SK-N-SH (cell line): ENCODE results near the gene GLT6D1. TPM values are rescaled to one million over a fixed set of nuclear protein-coding genes. Genes with fewer than 3 reads are reported as not detected.

Experiments
- CTCF ChIA-PET: fragments of 300-600, 350-600 bp; formaldehyde crosslinking; extraction: SDS; loops from one replicate; lab custom pipeline; 2021; lab: Yijun Ruan, JAX
- POLR2A ChIA-PET: fragments of 350-600 bp; sonication (Branson Sonifier 250); formaldehyde crosslinking; extraction: SDS; loops from one replicate; lab custom pipeline; 2020; ENCODE audit warnings: antibody characterized with exemption, inconsistent platforms; lab: Yijun Ruan, JAX
- DNase-seq: peaks from one replicate; pipeline ENCODE4 v3.0.0; 2012
- H2AFZ ChIP-seq: fragments of 200-600 bp; sonication (generic); 2 replicates; pipeline ENCODE4 v1.8.1; 2016; ENCODE audit warnings: antibody characterized with exemption, mild to moderate bottlenecking, low read depth
- H3F3A ChIP-seq: fragments of 200-600 bp; sonication (generic); replicated peaks from 2 replicates; pipeline ENCODE3; 2016; ENCODE audit warnings: antibody characterized with exemption, mild to moderate bottlenecking; ENCODE audit not compliant: insufficient read depth
- H3K27ac ChIP-seq, 2 experiments: fragments of 200-500 bp in 1 of 2; fragments of 200-600 bp in 1 of 2; sonication (Bioruptor generic) in 1 of 2; sonication (generic), shearing (Covaris generic) in 1 of 2; 2 replicates each; pipeline versions ENCODE4 v1.5.1 to v1.6.1; 2014 to 2016; ENCODE audit warnings: low read depth in 2 of 2, inconsistent platforms in 1 of 2, low read length in 1 of 2, mild to moderate bottlenecking in 1 of 2, mixed read lengths in 1 of 2
- H3K27me3 ChIP-seq: fragments of 200-600 bp; sonication (generic), shearing (Covaris generic); 2 replicates; pipeline ENCODE4 v1.6.1; 2016; ENCODE audit warnings: mixed run types; ENCODE audit not compliant: insufficient read depth
- H3K36me3 ChIP-seq, 2 experiments: fragments of 200-500 bp in 1 of 2; fragments of 200-600 bp in 1 of 2; sonication (Bioruptor generic) in 1 of 2; sonication (generic) in 1 of 2; replicated peaks in 1 of 2; 2 replicates each; pipeline versions ENCODE3 to v1.5.1; 2014 to 2016; ENCODE audit warnings: low read length in 1 of 2, mild to moderate bottlenecking in 1 of 2; ENCODE audit not compliant: insufficient read depth in 2 of 2, control insufficient read depth in 1 of 2
- H3K4me1 ChIP-seq, 2 experiments: fragments of 200-500 bp in 1 of 2; fragments of 200-600 bp in 1 of 2; sonication (Bioruptor generic) in 1 of 2; sonication (generic), shearing (Covaris generic) in 1 of 2; 2 replicates each; pipeline versions ENCODE4 v1.5.1 to v1.6.1; 2014 to 2016; ENCODE audit warnings: low read depth in 1 of 2, low read length in 1 of 2, mixed run types in 1 of 2; ENCODE audit not compliant: insufficient read depth in 2 of 2, control insufficient read depth in 1 of 2
- H3K4me2 ChIP-seq: fragments of 200-600 bp; sonication (generic), shearing (Covaris generic); 2 replicates; pipeline ENCODE4 v1.6.1; 2017; ENCODE audit warnings: mixed run types
- H3K4me3 ChIP-seq, 2 experiments: fragments of 200-500 bp in 1 of 2; fragments of 200-600 bp in 1 of 2; sonication (Bioruptor generic) in 1 of 2; sonication (generic), shearing (Covaris generic) in 1 of 2; 2 replicates each; pipeline versions ENCODE4 v1.5.1 to v1.8.1; 2014 to 2016; ENCODE audit warnings: low read depth in 2 of 2, inconsistent platforms in 1 of 2, low read length in 1 of 2, mild to moderate bottlenecking in 1 of 2, mixed read lengths in 1 of 2, moderate library complexity in 1 of 2
- H3K79me2 ChIP-seq: fragments of 200-600 bp; sonication (generic); 2 replicates; pipeline ENCODE4 v1.8.1; 2017; ENCODE audit warnings: mild to moderate bottlenecking; ENCODE audit not compliant: insufficient read depth
- H3K9ac ChIP-seq: fragments of 200-600 bp; sonication (generic); 2 replicates; pipeline ENCODE4 v1.6.1; 2017; ENCODE audit warnings: mixed run types
- H3K9me2 ChIP-seq: fragments of 200-600 bp; sonication (generic); 2 replicates; pipeline ENCODE4 v1.6.1; 2017; ENCODE audit warnings: mixed run types
- H3K9me3 ChIP-seq: fragments of 200-600 bp; sonication (generic); 2 replicates; pipeline ENCODE4 v1.6.1; 2017; ENCODE audit warnings: mixed run types, mild to moderate bottlenecking, moderate library complexity
- H4K20me1 ChIP-seq: fragments of 200-600 bp; sonication (generic); 2 replicates; pipeline ENCODE4 v1.6.1; 2017; ENCODE audit warnings: mild to moderate bottlenecking, mixed run types; ENCODE audit not compliant: insufficient read depth
- CTCF ChIP-seq: fragments of 200-600 bp; sonication (generic); IDR thresholded peaks from 2 replicates; pipeline ENCODE4 v1.6.1; 2017; ENCODE audit warnings: antibody characterized with exemption, mild to moderate bottlenecking, moderate library complexity
- ELF1 ChIP-seq: IDR thresholded peaks from 2 replicates; pipeline ENCODE4 v1.4.0; 2012
- EZH2phosphoT487 ChIP-seq: fragments of 200-600 bp; sonication (generic); IDR thresholded peaks from 2 replicates; pipeline ENCODE4 v1.6.1; 2017; ENCODE audit warnings: low read depth, mixed run types, mild to moderate bottlenecking, antibody characterized with exemption, moderate library complexity, borderline replicate concordance
- GATA2 ChIP-seq: sonication (generic); formaldehyde crosslinking; IDR thresholded peaks from 2 replicates; pipeline ENCODE4 v1.5.0; 2020; ENCODE audit warnings: mild to moderate bottlenecking, missing genetic modification reagents
- MAX ChIP-seq: IDR thresholded peaks from 2 replicates; pipeline ENCODE4 v1.4.0; 2012; ENCODE audit warnings: low read depth
- MEF2A ChIP-seq: IDR thresholded peaks from 2 replicates; pipeline ENCODE4 v1.4.0; 2012; ENCODE audit warnings: low read depth, borderline replicate concordance
- MXI1 ChIP-seq: IDR thresholded peaks from 2 replicates; pipeline ENCODE4 v1.6.1; 2012; ENCODE audit warnings: mild to moderate bottlenecking, low read depth, low read length, improper control_type of control experiment
- PBX3 ChIP-seq: IDR thresholded peaks from 2 replicates; pipeline ENCODE4; 2012
- USF1 ChIP-seq: IDR thresholded peaks from 2 replicates; pipeline ENCODE4 v1.4.0; 2012; ENCODE audit warnings: low read depth, borderline replicate concordance
- YY1 ChIP-seq: IDR thresholded peaks from 2 replicates; pipeline ENCODE4 v1.4.0; 2012; ENCODE audit warnings: low read depth, mild to moderate bottlenecking
- WGBS: methylation state at CpG from one replicate; pipeline ENCODE4 v1.1.6; 2017; ENCODE audit warnings: low lambda C conversion rate; 5-methylcytosine and 5-hydroxymethylcytosine counted together
- polyA plus RNA-seq, 3 experiments: library from polyadenylated mRNA; depleted of rRNA; stranded (reverse); fragments of >200 nt; gene quantifications; 2 replicates each; pipeline ENCODE4 v1.2.3, GENCODE V29; 2012
- TF ChIP-seq, protein P1 (sequence below): fragments of 150-350 bp; IDR thresholded peaks from 2 replicates; pipeline ENCODE4 v1.6.1; 2017; ENCODE audit warnings: antibody characterized with exemption, low read length, low read depth, borderline replicate concordance
- TF ChIP-seq, protein P2 (sequence below): IDR thresholded peaks from 2 replicates; pipeline ENCODE4 v1.6.1; 2012; ENCODE audit warnings: mild to moderate bottlenecking, low read depth, low read length, moderate library complexity

GLT6D1 gene
- polyA plus RNA-seq, 1 of the 3 experiments (the other 2 are of a cell fraction) = not detected

DNA sequence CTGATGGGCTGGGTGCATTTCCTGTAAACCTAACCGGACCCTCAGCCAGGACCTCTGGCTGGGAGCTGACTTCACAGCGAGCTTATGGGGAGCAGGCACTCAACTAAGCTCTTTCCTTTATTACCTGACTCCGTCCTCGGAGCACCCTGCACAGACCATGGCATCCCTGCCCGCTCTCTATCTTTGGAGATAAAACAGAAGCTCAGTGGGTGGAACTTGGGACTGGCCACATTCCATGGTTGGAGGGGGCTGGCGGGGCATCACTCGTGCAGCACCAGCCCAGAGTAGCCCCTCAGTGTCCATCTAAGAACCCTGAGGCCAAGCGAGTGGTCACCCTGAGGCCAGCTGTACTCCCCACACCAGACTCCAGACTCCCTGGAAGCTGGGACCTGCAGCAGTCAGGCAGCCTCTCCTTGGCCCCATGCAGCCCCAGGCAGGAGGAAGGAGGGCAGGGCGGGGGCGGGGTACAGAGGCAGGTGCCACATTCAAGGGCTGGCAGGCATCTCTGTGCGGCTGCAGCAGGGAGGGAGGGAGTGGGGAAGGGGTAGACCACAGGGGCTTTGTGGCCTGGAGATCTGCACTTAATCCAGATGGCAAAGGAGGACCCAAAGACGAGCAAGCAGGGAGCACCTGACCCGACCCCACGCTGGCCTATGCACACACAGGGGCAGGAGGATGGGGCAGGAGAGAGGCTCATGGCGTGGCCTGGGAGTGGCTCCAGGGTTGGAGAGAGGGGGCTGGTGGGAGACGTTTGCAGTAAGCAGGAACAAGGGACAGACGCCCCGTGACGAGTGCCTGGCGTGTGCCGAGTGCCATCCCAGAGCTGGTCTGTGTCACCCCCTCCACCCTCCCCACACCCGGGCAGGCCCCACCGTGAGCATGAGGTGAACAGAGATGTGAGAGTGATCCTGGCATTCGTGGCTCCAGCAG is 26.1 kb downstream of the GLT6D1 start:
- TF ChIP-seq CTCF (no peak), MEF2A (no peak), GATA2 (CRISPR knock-in tag) (no peak), MAX (no peak), EZH2phosphoT487 (no peak), MXI1 (no peak), PBX3 (no peak), ELF1 (no peak), YY1 (no peak), USF1 (no peak)
- TF ChIP-seq, protein P1, sequence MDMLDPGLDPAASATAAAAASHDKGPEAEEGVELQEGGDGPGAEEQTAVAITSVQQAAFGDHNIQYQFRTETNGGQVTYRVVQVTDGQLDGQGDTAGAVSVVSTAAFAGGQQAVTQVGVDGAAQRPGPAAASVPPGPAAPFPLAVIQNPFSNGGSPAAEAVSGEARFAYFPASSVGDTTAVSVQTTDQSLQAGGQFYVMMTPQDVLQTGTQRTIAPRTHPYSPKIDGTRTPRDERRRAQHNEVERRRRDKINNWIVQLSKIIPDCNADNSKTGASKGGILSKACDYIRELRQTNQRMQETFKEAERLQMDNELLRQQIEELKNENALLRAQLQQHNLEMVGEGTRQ = no peak
- TF ChIP-seq, protein P2, sequence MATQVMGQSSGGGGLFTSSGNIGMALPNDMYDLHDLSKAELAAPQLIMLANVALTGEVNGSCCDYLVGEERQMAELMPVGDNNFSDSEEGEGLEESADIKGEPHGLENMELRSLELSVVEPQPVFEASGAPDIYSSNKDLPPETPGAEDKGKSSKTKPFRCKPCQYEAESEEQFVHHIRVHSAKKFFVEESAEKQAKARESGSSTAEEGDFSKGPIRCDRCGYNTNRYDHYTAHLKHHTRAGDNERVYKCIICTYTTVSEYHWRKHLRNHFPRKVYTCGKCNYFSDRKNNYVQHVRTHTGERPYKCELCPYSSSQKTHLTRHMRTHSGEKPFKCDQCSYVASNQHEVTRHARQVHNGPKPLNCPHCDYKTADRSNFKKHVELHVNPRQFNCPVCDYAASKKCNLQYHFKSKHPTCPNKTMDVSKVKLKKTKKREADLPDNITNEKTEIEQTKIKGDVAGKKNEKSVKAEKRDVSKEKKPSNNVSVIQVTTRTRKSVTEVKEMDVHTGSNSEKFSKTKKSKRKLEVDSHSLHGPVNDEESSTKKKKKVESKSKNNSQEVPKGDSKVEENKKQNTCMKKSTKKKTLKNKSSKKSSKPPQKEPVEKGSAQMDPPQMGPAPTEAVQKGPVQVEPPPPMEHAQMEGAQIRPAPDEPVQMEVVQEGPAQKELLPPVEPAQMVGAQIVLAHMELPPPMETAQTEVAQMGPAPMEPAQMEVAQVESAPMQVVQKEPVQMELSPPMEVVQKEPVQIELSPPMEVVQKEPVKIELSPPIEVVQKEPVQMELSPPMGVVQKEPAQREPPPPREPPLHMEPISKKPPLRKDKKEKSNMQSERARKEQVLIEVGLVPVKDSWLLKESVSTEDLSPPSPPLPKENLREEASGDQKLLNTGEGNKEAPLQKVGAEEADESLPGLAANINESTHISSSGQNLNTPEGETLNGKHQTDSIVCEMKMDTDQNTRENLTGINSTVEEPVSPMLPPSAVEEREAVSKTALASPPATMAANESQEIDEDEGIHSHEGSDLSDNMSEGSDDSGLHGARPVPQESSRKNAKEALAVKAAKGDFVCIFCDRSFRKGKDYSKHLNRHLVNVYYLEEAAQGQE = no peak
- TF ChIP-seq, all 33 proteins: peak for 0
- H3K4me1 ChIP-seq = peaks cover 0 to 11% of the 10 kb centered on the region in 2 experiments; a peak in 1 of 4 replicates
- no peaks in the 10 kb centered on the region for H3K79me2 ChIP-seq
- DNase-seq = peak; percentile 46
- H3K36me3 ChIP-seq = no peaks in the 10 kb centered on the region
- no peaks in the 10 kb centered on the region for H3K27me3 ChIP-seq
- H3K4me3 ChIP-seq = no peak overlapping the region
- POLR2A ChIA-PET = no interaction called here
- no peaks in the 10 kb centered on the region for H3K9me2 ChIP-seq
- no peaks in the 10 kb centered on the region for H4K20me1 ChIP-seq
- no peak overlapping the region for H3K9ac ChIP-seq
- H2AFZ ChIP-seq = no peak overlapping the region
- 44% methylated on average over 13 of the region's 24 CpGs for WGBS
- no peak overlapping the region for H3K27ac ChIP-seq
- no peak overlapping the region for H3K4me2 ChIP-seq
- CTCF ChIA-PET = interaction anchor here (4.6 kb wide), 1 partner anchor 10 kb away, joined by 44 read pairs; no protein-coding TSS in a partner anchor
- no peaks in the 10 kb centered on the region for H3K9me3 ChIP-seq
- H3F3A ChIP-seq = no peaks in the 10 kb centered on the region
